Fibroblast of lung (primary cell): Measurements from ENCODE around the gene RBP2. TPM values are rescaled to one million over a fixed set of nuclear protein-coding genes. Genes with fewer than 3 reads are reported as not detected.
A peak's percentile ranks its signal among the peaks of the same experiment; 100 is the strongest.

Experiments used
- DNase-seq, 2 donors: peaks; one replicate each; pipeline versions ENCODE4 v3.0.0 to v3.0.0-alpha.2; 2010; ENCODE audit warnings: low read depth in 2 of 2
- H2AFZ ChIP-seq: 2 replicates; pipeline ENCODE4 v1.5.1; 2012; ENCODE audit warnings: low read length, control low read depth, inconsistent platforms
- H3K27ac ChIP-seq: 2 replicates; pipeline ENCODE4 v1.5.1; 2011; ENCODE audit warnings: low read length, control low read depth; ENCODE audit not compliant: insufficient read depth
- H3K27me3 ChIP-seq: 2 replicates; pipeline ENCODE4 v1.5.1; 2011; ENCODE audit warnings: mild to moderate bottlenecking, low read length; ENCODE audit not compliant: control insufficient read depth, insufficient read depth
- H3K36me3 ChIP-seq: 2 replicates; pipeline ENCODE4 v1.5.1; 2011; ENCODE audit warnings: low read length; ENCODE audit not compliant: control insufficient read depth, insufficient read depth
- H3K4me1 ChIP-seq: 2 replicates; pipeline ENCODE4 v1.5.1; 2011; ENCODE audit warnings: low read length; ENCODE audit not compliant: control insufficient read depth, insufficient read depth; ENCODE audit errors: extremely low read depth
- H3K4me2 ChIP-seq: 2 replicates; pipeline ENCODE4 v1.5.1; 2011; ENCODE audit warnings: low read length, control low read depth; ENCODE audit not compliant: insufficient read depth; ENCODE audit errors: extremely low read depth
- H3K4me3 ChIP-seq, 4 experiments: fragments of 200-600 bp in 1 of 4; sonication (generic) in 1 of 4; replicated peaks in 1 of 4; 2 replicates each; pipeline ENCODE4 v1.5.1; 2011 to 2016; ENCODE audit warnings: low read length in 4 of 4, low read depth in 3 of 4, mild to moderate bottlenecking in 3 of 4, control low read depth in 2 of 4, inconsistent platforms in 1 of 4, mixed read lengths in 1 of 4; ENCODE audit not compliant: insufficient read depth in 1 of 4; ENCODE audit errors: control extremely low read depth in 1 of 4
- H3K79me2 ChIP-seq: 2 replicates; pipeline ENCODE4 v1.5.1; 2012; ENCODE audit warnings: mild to moderate bottlenecking, low read length, inconsistent platforms; ENCODE audit not compliant: control insufficient read depth, insufficient read depth
- H3K9ac ChIP-seq: 2 replicates; pipeline ENCODE4 v1.5.1; 2011; ENCODE audit warnings: mild to moderate bottlenecking, low read length, control low read depth; ENCODE audit not compliant: insufficient read depth
- H3K9me3 ChIP-seq: 2 replicates; pipeline ENCODE4 v1.5.1; 2012; ENCODE audit warnings: low read depth, low read length; ENCODE audit not compliant: control insufficient read depth, insufficient read depth
- H4K20me1 ChIP-seq: 2 replicates; pipeline ENCODE4 v1.5.1; 2011; ENCODE audit warnings: low read length; ENCODE audit not compliant: control insufficient read depth, insufficient read depth; ENCODE audit errors: extremely low read depth
- CTCF ChIP-seq, 2 donors: IDR thresholded peaks in 1 of 2; conservative IDR thresholded peaks in 1 of 2; 1 replicate in 1 of 2; 2 replicates in 1 of 2; pipeline ENCODE4 v1.5.1; 2011 to 2012; ENCODE audit warnings: low read length in 2 of 2, control low read depth in 1 of 2, inconsistent platforms in 1 of 2, low read depth in 1 of 2, mild to moderate bottlenecking in 1 of 2
- EZH2 ChIP-seq: IDR thresholded peaks from 2 replicates; pipeline ENCODE4 v1.5.1; 2012; ENCODE audit warnings: low read length, control low read depth, mild to moderate bottlenecking; ENCODE audit errors: missing control alignments
- polyA plus RNA-seq, 2 donors: library from polyadenylated mRNA; depleted of rRNA in 1 of 2; stranded (reverse) in 1 of 2; unstranded in 1 of 2; fragments of >200 nt; gene quantifications; 2 replicates each; pipeline ENCODE4 v1.2.1, GENCODE V29; 2011 to 2012; ENCODE audit warnings: missing spikeins in 1 of 2
- total RNA-seq: library from RNA; depleted of rRNA; stranded (reverse); fragments of >200 nt; gene quantifications from 2 replicates; pipeline ENCODE4 v1.2.1, GENCODE V29; 2014

The RBP2 gene
- total and polyA plus RNA-seq, 2 donors (not counting 1 experiment from before 2014, with no cell fraction given) = not detected

- H3K9ac ChIP-seq = no peak overlapping the region
- H3K4me2 ChIP-seq = no peak overlapping the region
- no peaks in the 10 kb centered on the region for H3K4me1 ChIP-seq
- no peak for TF ChIP-seq CTCF (conservative IDR thresholded peaks at IDR 0.05 in 1 of 2, IDR thresholded peaks at IDR 0.05 in 1 of 2; ENCODE audit: low read depth in 1 of 2, low read length in 2 of 2)
- TF ChIP-seq EZH2 = no peak
- H3K27ac ChIP-seq = no peak overlapping the region
- no peak overlapping the region for H2AFZ ChIP-seq
- H4K20me1 ChIP-seq = no peaks in the 10 kb centered on the region
- H3K27me3 ChIP-seq = no peaks in the 10 kb centered on the region
- H3K36me3 ChIP-seq = no peaks in the 10 kb centered on the region
- H3K9me3 ChIP-seq = no peaks in the 10 kb centered on the region
- no peak overlapping the region for H3K4me3 ChIP-seq
- H3K79me2 ChIP-seq = no peaks in the 10 kb centered on the region
- no peak for DNase-seq
Measured at GRCh38 chr3:139491027-139491700, 14.8 kb upstream of the RBP2 start.

GRCh38 chr3:139482206-139482605 lies 5.9 kb upstream of the RBP2 start:
- H3K4me1 ChIP-seq = no peaks in the 10 kb centered on the region
- H3K27ac ChIP-seq = no peak overlapping the region
- no peak overlapping the region for H3K4me3 ChIP-seq
- H3K36me3 ChIP-seq = no peaks in the 10 kb centered on the region
- no peak for DNase-seq
- H2AFZ ChIP-seq = no peak overlapping the region
- no peaks in the 10 kb centered on the region for H4K20me1 ChIP-seq
- TF ChIP-seq EZH2 = no peak
- TF ChIP-seq CTCF (conservative IDR thresholded peaks at IDR 0.05 in 1 of 2, IDR thresholded peaks at IDR 0.05 in 1 of 2; ENCODE audit: low read depth in 1 of 2, low read length in 2 of 2) = no peak
- no peaks in the 10 kb centered on the region for H3K27me3 ChIP-seq
- H3K9me3 ChIP-seq = no peaks in the 10 kb centered on the region
- no peak overlapping the region for H3K9ac ChIP-seq
- H3K4me2 ChIP-seq = no peak overlapping the region
- H3K79me2 ChIP-seq = no peaks in the 10 kb centered on the region

- Histone ChIP-seq H3K36me3 (no peaks in the 10 kb centered on the region), H3K27me3 (no peaks in the 10 kb centered on the region), H3K27ac (no peak overlapping the region), H3K4me3 (no peak overlapping the region), H3K4me2 (no peak overlapping the region), H4K20me1 (no peaks in the 10 kb centered on the region), H3K9ac (no peak overlapping the region), H3K9me3 (no peaks in the 10 kb centered on the region), H3K4me1 (no peaks in the 10 kb centered on the region), H3K79me2 (no peaks in the 10 kb centered on the region), H2AFZ (no peak overlapping the region)
- TF ChIP-seq CTCF (conservative IDR thresholded peaks at IDR 0.05 in 1 of 2, IDR thresholded peaks at IDR 0.05 in 1 of 2; ENCODE audit: low read depth in 1 of 2, low read length in 2 of 2) (no peak), EZH2 (no peak)
- peak in 1 of 2 donors; percentile 26 for DNase-seq
Measured at GRCh38 chr3:139481116-139481515, 4.8 kb upstream of the RBP2 start.
